GM21786 (cell line): ENCODE results near the gene FGFR4.

ENCODE experiments used
- ATAC-seq: cut with Tn5 transposase; IDR thresholded peaks from one replicate; pipeline ENCODE4 v1.9.1; 2021; ENCODE audit not compliant: unreplicated experiment

Gene FGFR4

DNA sequence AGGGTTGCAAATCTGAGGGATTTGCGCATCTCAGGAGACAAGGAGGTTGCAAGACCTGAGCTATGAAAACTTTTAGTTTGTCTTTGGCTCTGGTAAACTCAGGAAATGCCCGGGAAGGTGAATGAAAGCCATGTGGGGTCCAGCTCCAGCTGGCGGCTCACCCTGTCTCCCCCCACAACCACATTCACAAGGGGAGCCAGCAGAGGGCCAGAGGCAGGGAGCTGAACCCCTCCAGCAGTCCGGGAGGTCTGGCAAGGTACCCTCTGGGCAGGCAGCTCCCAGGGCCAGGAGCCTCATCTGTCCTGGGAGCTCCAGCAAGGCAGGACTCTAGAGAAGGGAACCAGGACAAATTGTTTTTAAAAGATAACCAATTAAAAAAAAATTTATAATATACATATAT, 2.5 kb upstream of the FGFR4 start:
- no peak for ATAC-seq

DNA sequence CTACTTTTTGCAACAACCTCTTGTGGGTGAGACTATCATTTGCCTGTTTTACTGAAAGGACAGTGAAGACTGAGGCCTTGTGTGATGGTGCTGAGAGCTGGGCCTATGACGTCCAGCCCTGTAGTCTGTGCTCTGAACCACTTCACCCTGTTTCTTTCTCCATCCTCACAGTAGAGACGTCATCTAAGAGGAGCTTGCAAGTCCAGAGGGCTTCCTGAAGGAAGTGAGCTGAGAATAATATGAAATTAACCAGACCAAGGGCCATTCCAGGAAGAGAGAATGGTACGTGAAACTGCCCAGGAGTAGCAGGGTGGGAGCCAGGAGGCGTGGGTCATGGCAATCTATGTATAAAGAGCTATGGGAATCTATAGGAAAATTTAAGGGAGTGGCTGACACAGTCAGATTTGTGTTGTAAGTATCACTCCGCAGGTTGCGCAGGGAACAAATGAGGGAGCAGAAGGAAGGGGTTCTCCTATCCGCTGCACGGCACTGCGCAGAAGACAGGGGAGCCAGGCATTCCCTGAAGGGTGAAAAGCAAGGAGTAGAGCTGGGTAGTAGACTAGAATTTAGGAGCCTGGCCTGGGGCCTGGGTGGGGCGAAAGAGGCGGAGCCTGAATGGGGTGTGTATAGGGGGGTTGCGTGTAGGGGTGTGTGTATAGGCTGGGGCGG, 596 bp upstream of the FGFR4 start:
- ATAC-seq: no peak

- ATAC-seq: peak; percentile 2
These were observed 787 bp downstream of the FGFR4 start for GRCh38 chr5:177087398-177088005.

GRCh38 chr5:177089127-177089526, 2.4 kb downstream of the FGFR4 start:
- ATAC-seq: no peak

GRCh38 chr5:177089825-177090641, 3.3 kb downstream of the FGFR4 start:
- no peak for ATAC-seq

- no peak for ATAC-seq
These were observed 4.1 kb downstream of the FGFR4 start for GRCh38 chr5:177090813-177091212.

GRCh38 chr5:177091232-177091631, 4.5 kb downstream of the FGFR4 start:
- no peak for ATAC-seq

GRCh38 chr5:177092178-177093081, 5.7 kb downstream of the FGFR4 start:
- no peak for ATAC-seq

DNA sequence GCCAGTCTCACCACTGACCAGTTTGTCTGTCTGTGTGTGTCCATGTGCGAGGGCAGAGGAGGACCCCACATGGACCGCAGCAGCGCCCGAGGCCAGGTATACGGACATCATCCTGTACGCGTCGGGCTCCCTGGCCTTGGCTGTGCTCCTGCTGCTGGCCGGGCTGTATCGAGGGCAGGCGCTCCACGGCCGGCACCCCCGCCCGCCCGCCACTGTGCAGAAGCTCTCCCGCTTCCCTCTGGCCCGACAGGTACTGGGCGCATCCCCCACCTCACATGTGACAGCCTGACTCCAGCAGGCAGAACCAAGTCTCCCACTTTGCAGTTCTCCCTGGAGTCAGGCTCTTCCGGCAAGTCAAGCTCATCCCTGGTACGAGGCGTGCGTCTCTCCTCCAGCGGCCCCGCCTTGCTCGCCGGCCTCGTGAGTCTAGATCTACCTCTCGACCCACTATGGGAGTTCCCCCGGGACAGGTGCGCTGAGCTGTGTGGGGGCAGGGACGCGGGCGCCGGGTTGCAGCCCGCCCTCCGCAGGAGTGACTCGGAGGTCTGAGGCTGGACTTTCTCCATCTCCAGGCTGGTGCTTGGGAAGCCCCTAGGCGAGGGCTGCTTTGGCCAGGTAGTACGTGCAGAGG, 6.5 kb downstream of the FGFR4 start:
- no peak for ATAC-seq

- ATAC-seq: no peak
These were observed 7.1 kb downstream of the FGFR4 start for GRCh38 chr5:177093803-177094202.

GRCh38 chr5:177094224-177095087, 7.7 kb downstream of the FGFR4 start:
- ATAC-seq: no peak

DNA sequence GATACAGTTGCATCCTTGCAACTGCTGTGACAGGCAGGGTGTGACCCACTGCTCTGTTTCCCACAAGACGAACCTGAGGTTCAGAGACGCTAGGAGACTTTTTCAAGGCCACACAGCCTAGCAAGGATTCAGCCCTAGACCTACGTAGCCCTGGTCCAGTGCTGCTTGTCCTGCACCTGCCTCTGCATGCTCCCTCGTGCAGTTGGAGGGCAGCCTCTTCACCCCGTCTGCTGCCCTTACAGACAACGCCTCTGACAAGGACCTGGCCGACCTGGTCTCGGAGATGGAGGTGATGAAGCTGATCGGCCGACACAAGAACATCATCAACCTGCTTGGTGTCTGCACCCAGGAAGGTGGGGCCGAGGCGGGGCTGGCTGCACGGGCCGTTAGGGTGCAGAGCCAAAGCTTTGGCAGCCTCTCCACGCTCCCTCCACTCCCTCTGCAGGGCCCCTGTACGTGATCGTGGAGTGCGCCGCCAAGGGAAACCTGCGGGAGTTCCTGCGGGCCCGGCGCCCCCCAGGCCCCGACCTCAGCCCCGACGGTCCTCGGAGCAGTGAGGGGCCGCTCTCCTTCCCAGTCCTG, 8.5 kb downstream of the FGFR4 start:
- no peak for ATAC-seq

GRCh38 chr5:177096162-177097015, 9.7 kb downstream of the FGFR4 start:
- ATAC-seq: no peak

GRCh38 chr5:177097016-177097985, 10.6 kb downstream of the FGFR4 start:
- ATAC-seq: no peak

- ATAC-seq: no peak
These were observed 11.4 kb downstream of the FGFR4 start for GRCh38 chr5:177098120-177098469.

DNA sequence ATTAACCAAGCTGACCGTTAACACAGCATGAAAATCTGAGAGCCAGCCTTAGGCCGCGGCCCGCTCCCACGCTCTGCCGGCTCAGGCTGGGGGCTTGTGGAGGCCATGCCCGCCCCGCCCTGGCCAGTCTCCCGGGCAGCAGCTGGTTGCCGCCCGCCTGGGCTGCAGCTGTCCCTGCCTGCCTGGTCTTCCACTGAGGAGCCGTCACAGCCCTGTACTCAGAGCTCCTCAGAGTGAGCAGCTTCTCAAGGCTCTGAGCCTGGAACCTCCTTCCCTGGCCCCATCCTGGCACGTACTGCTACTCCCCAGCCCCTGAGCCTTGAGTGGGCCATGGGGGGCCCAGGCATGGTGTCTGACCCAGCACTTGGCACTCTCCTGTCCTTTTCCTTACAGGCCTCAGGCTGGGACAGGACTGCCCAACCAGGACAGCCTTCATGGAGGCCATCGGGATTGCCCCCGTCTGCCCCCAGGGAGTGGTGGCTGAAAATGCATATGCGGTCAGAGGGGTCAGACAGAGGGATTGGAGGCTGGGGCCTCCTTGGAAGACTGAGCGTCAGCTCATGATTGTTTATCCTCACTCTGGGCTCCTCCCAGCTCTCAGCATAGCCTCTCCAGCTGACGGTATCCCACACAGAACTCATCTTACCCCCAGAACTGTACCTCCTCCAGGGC, 11.9 kb downstream of the FGFR4 start:
- no peak for ATAC-seq
